HG03521 (cell line): ENCODE results near the gene SKAP2.

ENCODE experiments used
- ATAC-seq: cut with Tn5 transposase; IDR thresholded peaks from one replicate; pipeline ENCODE4 v1.9.1; 2021; ENCODE audit warnings: mild to moderate bottlenecking, moderate library complexity; ENCODE audit not compliant: unreplicated experiment

Gene SKAP2

GRCh38 chr7:26779978-26780595, 84.3 kb downstream of the SKAP2 start:
- ATAC-seq: no peak

- ATAC-seq: no peak
These were observed 87.0 kb downstream of the SKAP2 start for GRCh38 chr7:26777385-26777784.

- ATAC-seq: no peak
These were observed 103.9 kb downstream of the SKAP2 start for GRCh38 chr7:26760501-26760900.

GRCh38 chr7:26759108-26759507, 105.3 kb downstream of the SKAP2 start:
- no peak for ATAC-seq

- no peak for ATAC-seq
These were observed 121.2 kb downstream of the SKAP2 start for GRCh38 chr7:26743205-26743604.

GRCh38 chr7:26735976-26736600, 128.3 kb downstream of the SKAP2 start:
- no peak for ATAC-seq

GRCh38 chr7:26729150-26729775, 135.1 kb downstream of the SKAP2 start:
- ATAC-seq: no peak

GRCh38 chr7:26726051-26726450, 138.3 kb downstream of the SKAP2 start:
- no peak for ATAC-seq

- no peak for ATAC-seq
These were observed 139.6 kb downstream of the SKAP2 start for GRCh38 chr7:26724795-26725194.

GRCh38 chr7:26723129-26723528, 141.3 kb downstream of the SKAP2 start:
- ATAC-seq: no peak

- ATAC-seq: no peak
These were observed 142.9 kb downstream of the SKAP2 start for GRCh38 chr7:26721450-26721849.

GRCh38 chr7:26718063-26718462, 146.3 kb downstream of the SKAP2 start:
- no peak for ATAC-seq

- ATAC-seq: no peak
These were observed 150.0 kb downstream of the SKAP2 start for GRCh38 chr7:26714438-26714837.

GRCh38 chr7:26714006-26714405, 150.4 kb downstream of the SKAP2 start:
- ATAC-seq: no peak

GRCh38 chr7:26709210-26709990, 155.0 kb downstream of the SKAP2 start:
- no peak for ATAC-seq

- ATAC-seq: no peak
These were observed 158.8 kb downstream of the SKAP2 start for GRCh38 chr7:26705567-26705966.

GRCh38 chr7:26704786-26705185, 159.6 kb downstream of the SKAP2 start:
- ATAC-seq: no peak

GRCh38 chr7:26704036-26704435, 160.4 kb downstream of the SKAP2 start:
- ATAC-seq: no peak

GRCh38 chr7:26700893-26701292, 163.5 kb downstream of the SKAP2 start:
- no peak for ATAC-seq

- no peak for ATAC-seq
These were observed 164.0 kb downstream of the SKAP2 start for GRCh38 chr7:26700386-26700785.

GRCh38 chr7:26699766-26700165, 164.6 kb downstream of the SKAP2 start:
- no peak for ATAC-seq

GRCh38 chr7:26698806-26699205, 165.6 kb downstream of the SKAP2 start:
- no peak for ATAC-seq
